ENCODE measurements around the gene GLB1L2.

- TF ChIP-seq POLR2AphosphoS5 (IDR thresholded peaks at IDR 0.05; ENCODE audit: borderline replicate concordance, low read depth, low read length) = no peak
- TF ChIP-seq EZH2 (IDR thresholded peaks at IDR 0.05) = no peak
- TF ChIP-seq FOXP2 (optimal IDR thresholded peaks at IDR 0.05; ENCODE audit: control extremely low read depth, extremely low read length, insufficient read depth) = no peak
Measured at GRCh38 chr11:134364261-134364660, 32.5 kb downstream of the GLB1L2 start.

Measured in SK-N-MC (cell line).